ENCODE data around the gene ERAL1.
"Not testable (repeated sequence)": the region's sequence is repeated elsewhere in the genome, so short reads cannot be mapped to it uniquely, and the experiment has no call there.

ERAL1 gene

DNA sequence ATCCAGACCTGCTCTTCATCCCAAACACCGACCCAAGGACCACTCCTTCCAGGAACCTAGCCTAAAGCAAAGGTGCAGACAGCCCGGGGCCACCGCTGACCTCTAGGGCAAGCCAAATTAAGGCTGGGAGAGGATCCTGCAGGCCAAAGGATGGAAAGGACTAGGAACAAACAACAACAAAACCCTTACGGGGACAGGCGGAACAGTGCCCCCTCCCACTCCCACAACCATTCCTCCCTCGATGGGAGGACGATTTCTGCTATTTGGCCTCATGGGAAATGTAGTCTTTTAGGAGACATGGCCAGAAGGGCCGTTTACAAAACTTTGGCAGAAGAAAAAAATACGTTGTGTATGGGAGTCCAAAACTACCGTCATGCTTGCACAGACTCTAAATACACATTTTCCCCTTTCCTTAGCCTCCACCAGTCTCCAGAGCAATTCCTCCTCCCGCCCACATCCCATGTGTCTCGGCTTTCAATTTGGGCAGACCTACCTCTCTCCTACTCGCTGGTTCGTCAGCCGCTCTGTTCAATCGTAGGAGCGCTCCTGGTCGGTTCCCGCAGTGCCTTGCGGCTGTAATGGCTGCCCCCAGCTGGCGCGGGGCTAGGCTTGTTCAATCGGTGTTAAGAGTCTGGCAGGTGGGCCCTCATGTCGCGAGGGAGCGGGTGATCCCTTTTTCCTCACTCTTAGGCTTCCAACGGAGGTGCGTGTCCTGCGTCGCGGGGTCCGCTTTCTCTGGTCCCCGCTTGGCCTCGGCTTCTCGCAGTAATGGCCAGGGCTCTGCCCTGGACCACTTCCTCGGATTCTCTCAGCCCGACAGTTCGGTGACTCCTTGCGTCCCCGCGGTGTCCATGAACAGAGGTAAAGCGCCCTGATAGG lies at the start of gene ERAL1:
ERAL1 (plus strand) TSS at position 560 of the 879 bp plus-strand sequence; CDS start at position 579, 19 bp downstream.
- peak; percentile 90 for DNase-seq (ENCODE audit: low spot score)

- DNase-seq (ENCODE audit: low spot score): no peak
Observed at GRCh38 chr17:28807925-28808634, 46.7 kb upstream of the ERAL1 start.

DNA sequence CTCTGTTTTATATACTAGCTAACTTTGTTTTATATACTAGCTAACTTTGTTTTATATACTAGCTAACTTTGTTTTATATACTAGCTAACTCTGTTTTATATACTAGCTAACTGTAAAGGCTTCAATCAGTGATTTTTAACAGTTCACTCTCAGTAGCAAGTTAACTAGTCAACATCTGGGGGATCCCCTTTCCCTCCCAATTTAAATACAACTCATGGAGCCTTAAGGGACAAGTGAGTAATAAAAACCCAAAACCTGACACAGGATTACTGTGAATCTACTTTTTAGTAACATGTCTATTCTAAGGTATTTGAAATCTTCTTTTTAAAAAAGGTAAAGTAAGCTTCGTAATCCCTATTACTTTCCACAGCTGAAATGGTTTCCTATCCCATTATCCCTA lies 44.4 kb upstream of the ERAL1 start:
- DNase-seq (ENCODE audit: low spot score): no peak

DNA sequence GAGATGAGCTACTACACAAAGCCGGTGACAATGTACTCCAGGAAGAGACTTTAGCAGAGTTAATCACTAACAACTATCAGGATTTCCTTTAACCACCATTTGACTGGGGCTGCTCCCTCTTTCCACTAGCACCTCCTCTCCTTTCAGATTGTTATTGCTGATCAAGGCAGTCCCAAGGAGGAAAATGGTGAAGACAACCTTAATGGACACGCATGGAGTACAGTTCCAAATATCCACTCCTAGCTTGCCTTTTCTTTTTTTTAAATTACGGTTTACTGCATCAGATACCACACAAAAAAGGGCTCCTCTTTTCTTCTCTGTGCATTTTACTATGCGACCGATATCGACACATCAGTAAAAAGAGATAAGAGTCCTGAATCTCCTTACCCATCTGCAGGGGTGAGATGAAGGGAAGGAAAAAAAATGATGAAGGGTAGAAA lies 43.1 kb upstream of the ERAL1 start:
- no peak for DNase-seq (ENCODE audit: low spot score)

DNA sequence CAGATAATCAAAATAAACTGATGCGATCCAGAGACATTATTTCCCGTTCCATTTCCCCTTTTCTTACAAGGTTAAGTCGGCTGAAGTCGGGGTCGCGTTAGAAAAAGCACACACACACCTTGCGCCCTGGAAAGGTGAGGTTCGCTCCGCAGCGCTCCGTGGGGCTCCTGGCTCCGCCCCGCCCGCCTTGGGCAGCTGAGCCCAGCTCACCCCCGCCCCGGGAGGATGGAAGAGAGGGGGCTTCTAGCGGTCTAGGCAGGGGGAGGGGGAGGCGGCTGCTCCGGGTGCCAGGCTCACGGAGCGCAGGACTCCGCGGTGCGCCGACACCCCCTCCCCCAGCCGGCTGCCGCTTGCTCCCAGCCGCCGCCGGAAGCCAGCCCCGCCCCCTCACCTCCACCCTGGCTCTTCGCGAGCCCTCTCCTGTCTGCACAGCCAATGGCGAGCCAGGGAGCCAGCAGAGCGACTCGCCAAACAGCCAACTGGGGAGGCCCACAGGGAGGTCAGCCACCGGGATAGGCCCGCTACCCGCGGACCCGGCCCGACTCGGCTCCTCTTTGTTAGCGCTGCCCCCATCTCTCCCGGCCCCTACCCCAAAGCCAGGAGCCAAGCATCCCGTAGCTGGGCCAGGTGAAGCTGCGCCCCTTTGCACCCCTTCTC lies 42.6 kb upstream of the ERAL1 start:
- DNase-seq (ENCODE audit: low spot score): peak; percentile 99

DNA sequence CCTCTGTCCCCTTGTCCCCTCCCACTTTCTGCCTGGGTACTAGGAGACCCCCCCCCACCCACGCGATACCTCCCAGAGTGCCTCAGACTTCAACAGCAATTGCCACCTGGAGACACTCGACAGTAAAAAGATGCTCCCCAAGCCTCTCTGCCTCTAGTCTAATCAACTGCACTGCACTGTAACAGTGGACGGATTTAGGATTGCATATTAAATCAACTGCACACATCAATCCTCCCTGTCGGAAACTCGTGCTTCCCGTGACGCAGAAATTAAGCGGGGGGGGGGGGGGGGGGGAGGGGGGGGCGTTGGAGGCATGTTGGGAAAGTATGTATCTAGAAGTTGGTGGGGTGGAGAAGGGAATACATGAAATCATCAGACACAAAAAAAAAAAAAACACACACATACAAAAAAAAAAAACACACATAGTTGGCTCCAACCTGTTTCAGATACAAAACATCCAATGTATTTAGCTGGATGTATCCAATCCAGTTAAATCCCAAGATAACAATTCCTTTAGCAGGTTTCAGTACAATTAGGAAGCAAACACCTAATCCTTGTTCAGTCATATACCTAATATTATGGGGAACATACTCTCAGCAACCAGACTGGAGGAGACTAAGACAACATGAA lies 42.0 kb upstream of the ERAL1 start:
- DNase-seq (ENCODE audit: low spot score): no peak

DNA sequence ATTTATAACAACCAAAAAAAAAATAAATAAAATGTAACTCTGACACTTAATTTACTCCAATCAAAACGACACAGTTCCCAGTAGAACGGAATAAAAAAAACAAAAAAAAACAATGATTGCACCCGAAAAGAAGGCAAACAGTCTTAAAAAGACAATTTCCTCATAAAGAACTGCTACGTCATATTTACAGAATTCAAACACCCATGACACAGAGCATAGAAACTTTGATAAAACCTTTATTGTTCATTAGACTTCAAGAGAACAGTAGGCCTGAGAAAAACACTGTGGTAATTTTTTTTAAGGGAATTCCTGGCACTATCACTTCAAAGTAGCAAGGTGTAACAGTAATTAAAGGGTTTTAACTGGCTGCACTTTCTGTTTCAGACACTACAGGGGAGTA lies 38.3 kb upstream of the ERAL1 start:
- no peak for DNase-seq (ENCODE audit: low spot score)

DNA sequence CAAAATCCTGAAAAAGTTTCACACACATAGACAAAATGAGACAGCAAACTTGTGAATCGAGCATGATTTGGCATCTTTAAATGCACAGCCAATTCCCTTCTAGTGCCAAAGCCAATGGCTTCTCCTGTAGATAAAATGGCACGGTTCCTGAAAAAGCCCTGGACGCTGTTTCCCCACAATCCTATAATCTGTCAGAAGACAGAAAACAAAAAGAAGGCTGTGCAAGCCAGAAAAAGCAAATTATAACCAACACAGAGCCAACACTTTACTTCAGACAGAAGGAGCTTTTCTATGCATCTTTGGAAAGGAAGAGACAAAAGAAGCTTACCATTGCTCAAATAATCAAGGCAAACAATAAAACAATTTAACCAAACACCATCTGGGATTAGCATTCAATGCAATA lies 36.0 kb upstream of the ERAL1 start:
- no peak for DNase-seq (ENCODE audit: low spot score)

DNA sequence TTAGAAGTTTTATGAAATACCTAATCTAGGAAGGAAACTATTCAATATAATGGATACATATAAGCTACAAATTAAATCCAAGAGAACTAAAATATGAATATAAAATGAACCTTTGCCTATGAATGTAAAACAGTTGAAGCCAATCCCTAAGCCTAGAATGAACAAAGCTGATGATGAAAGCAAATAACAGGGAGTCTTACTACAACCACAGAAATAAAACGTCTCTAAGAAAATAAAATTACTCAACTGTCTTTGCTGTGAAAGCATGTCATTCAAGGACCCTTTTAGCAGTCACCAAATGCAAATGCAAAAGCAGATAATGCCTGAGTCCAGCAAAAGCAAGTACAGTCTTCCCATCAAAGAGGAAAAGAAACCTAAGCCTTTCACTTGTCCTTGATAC lies 35.2 kb upstream of the ERAL1 start:
- no peak for DNase-seq (ENCODE audit: low spot score)

- DNase-seq (ENCODE audit: low spot score): no peak
Observed at GRCh38 chr17:28827672-28828071, 27.1 kb upstream of the ERAL1 start.

DNA sequence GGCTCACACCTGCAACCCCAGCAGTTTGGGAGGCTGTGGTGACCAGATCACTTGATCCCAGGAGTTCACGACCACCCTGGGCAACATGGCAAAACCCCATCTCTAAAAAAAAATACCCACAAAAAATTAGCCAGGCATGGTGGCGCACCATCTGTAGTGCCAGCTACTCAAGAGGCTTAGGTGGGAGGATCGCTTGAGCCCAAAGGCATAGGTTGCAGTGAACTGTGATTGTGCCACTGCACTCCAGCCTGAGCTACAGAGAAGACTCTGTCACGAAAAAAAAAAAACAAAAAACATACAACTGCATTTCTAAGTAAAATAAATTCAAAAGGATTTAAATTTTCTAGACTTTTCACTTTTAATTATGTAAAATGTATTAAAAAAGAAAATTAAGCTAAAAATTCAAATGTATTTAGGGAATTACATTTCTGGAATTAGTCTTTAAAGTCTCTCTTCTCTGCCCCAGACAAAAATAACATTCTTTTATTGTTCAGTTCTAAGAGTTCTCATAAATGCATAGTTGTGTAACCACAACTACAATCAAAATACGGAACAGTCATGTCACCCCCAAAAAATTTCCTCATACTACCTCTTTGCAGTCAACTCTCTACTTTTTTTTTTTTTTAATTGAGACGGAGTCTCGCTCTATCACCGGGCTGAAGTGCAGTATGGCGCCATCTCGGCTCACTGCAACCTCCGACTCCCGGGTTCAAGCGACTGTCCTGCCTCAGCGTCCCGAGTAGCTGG lies 26.3 kb upstream of the ERAL1 start:
- DNase-seq (ENCODE audit: low spot score): no peak

- DNase-seq (ENCODE audit: low spot score): no peak
Observed at GRCh38 chr17:28834420-28834819, 20.4 kb upstream of the ERAL1 start.

DNA sequence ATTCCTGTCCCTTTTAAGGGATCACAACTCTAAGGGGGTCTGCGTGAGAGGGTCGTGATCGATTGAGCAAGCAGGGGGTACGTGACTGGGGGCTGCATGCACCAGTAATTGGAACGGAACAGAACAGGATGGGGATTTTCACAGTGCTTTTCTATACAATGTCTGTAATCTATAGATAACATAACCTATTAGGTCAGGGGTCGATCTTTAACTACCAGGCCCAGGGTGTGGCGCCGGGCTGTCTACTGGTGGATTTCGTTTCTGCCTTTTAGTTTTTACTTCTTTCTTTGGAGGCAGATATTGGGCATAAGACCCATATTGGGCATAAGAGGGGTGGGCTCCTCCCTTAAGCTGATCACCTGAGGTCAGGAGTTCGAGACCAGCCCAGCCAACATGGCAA lies 18.3 kb upstream of the ERAL1 start:
- not testable (repeated sequence) for DNase-seq (ENCODE audit: low spot score)

DNA sequence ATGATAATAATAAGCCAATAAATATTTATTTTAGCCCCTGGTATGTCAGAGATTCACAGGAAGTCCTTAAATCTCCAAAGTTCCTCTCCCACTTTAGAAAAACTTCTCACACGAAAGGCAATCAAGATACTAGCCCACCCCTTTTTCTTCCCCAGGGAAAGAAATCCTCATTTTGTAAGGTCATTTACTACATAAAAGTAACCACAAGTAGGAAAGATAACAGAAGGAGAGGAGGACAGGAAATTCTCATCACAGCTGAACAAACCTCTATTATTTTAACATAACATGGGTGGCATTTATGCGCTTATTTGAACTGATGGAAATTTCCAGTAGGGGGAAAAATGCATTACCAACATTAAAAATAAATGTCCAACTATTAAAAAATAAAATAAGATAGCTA lies 15.6 kb upstream of the ERAL1 start:
- no peak for DNase-seq (ENCODE audit: low spot score)

- DNase-seq (ENCODE audit: low spot score): peak; percentile 23
Observed at GRCh38 chr17:28841901-28842281, 12.9 kb upstream of the ERAL1 start.

GRCh38 chr17:28842282-28843012 lies 12.4 kb upstream of the ERAL1 start, which contains the start of gene FAM222B:
FAM222B (minus strand) TSS chr17:28842790; CDS start chr17:28766667, 76,123 bp downstream.
- peak; percentile 98 for DNase-seq (ENCODE audit: low spot score)

DNA sequence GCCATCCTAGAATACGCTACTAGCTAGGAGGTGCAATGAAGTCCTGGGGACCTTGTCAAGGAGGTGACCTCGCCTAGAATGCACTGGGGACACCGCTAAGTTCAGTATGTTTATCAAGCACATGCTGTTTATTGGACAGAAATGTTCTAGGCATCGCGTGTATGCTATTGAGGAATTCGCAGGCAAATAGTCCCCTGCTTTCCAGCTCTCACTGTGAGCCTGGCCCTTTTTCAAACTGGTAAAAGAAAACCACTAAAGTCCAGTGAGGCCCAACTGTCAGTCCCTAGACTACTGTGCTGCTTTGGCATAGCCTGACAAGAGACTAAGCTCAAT lies 11.0 kb upstream of the ERAL1 start:
- no peak for DNase-seq (ENCODE audit: low spot score)

GRCh38 chr17:28846231-28846630 lies 8.6 kb upstream of the ERAL1 start:
- no peak for DNase-seq (ENCODE audit: low spot score)

DNA sequence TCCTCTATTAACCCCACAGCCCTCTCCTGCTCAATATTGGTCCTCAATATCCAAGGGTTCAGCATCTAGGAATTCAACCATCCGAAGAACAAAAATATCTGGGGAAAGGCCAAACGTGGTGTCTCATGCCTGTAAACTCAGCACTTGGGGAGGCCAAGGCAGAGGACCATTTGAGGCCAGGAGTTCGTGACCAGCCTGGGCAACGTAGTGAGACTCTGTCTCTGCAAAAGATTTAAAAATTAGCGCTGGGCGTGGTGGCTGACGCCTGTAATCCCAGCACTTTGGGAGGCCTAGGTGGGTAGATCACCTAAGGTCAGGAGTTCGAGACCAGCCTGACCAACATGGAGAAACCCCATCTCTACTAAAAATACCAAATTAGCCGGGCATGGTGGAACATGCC lies 8.1 kb upstream of the ERAL1 start:
- not testable (repeated sequence) for DNase-seq (ENCODE audit: low spot score)

- DNase-seq (ENCODE audit: low spot score): peak; percentile 72
Observed at GRCh38 chr17:28848667-28849066, 6.1 kb upstream of the ERAL1 start.

- DNase-seq (ENCODE audit: low spot score): no peak
Observed at GRCh38 chr17:28849281-28849680, 5.5 kb upstream of the ERAL1 start.

Measured in germinal center (tissue), 1 donor.